Stimulated activated CD8-positive, alpha-beta memory T cell treated with anti-CD3 and anti-CD28 coated beads, Interleukin-12 subunit alpha, Interleukin-12 subunit beta, amount 100 ng/mL, for 1 hour (primary cell): Measurements from ENCODE around the gene CEP43.

Experiments used
- DNase-seq: peaks from one replicate; pipeline ENCODE4 v3.0.0-alpha.2; 2020; ENCODE audit warnings: low read depth

The CEP43 gene

DNA sequence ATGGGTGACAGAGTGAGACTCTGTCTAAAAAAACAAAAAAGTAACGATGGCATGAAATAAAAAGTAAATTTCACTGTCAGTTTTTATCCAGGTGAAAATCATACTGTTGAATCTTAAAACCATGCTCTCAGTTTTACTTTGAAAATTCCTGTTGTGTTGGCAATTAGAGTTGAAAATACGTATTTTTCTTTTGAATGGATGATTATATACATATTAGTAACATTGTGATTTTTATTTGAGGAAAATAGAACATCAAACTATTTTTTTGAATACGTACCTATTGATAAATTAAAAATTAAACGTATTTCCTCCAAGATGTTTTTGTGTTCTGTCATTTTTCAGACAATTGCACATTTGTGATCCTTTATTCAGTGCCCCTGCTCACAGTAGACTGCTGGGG, 14.7 kb downstream of the CEP43 start:
- DNase-seq = no peak

DNA sequence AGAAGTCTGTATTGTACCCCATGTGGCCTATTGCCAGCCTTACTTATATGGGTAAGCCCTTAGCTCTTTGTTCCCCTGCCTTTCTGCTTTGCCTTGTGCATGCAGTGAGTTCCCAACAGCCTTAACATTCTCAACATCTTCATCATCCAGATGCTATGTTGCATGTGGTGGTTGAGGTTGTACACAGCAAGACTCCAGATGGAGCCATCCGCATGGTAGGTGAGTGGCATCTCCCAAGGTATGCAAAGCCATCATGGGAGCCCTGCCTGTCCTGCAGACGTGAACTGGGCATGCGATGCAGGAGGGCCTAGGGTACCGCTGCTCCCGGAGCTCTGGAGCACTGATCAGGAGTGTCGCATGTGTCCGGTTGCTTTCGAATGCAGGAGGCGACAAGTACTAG, 16.1 kb downstream of the CEP43 start:
- no peak for DNase-seq

DNA sequence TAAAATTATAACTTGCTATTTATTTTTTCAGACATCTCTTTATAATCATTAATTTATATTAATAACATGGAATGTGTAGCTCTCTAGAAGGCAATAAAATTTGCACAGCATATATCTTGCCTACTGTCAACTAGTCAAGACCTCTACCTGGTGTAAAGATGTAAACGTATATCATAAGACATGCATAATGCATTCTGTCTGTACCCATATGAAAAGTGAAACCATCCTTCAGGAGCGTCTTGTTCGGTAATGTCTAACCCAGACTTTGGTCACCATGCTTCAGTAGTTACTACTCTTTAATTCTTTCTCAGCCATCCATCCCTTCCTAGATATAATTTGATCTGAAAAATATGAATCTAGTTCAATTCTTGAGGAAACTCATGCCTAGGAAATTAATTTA, 21.0 kb downstream of the CEP43 start:
- no peak for DNase-seq

DNA sequence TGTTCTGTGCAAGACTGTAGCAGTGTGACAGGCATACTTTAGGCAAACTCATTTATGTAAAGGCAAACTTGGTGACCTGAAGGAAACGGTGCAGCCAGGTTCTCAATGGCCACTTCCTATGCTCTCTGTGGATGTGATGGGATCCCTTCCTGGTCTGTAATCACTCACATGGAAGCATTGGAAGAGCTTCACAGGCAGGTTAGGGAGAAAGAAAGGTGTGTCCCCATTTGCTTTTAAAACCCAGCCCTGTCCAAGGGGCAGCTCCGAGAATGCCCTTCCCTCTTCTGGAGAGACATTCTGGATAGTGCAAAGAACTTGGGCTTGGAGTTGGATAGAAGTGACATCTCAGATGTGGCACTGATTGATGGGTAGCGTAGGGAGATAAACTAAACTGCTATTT, 28.1 kb downstream of the CEP43 start:
- no peak for DNase-seq

DNA sequence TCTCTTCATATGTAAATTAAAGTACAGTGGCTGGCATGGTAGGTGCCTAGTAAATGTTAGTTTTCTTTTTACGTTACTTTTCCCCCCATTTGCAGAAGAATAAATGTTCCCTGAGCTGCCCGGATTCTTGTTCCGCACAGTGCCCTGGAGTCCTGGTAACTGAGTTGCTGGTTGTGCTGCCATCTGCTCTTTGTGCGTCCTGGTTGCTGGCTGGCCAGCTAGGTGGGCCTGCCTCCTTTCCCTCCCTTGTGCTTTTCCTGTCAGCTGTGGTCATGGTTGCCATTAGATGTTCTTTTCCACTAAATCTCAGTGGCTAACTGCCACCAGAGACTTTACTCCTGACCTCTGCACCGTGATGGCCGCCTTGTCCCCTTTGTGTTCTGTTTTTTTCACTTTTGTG, 28.6 kb downstream of the CEP43 start:
- no peak for DNase-seq

DNA sequence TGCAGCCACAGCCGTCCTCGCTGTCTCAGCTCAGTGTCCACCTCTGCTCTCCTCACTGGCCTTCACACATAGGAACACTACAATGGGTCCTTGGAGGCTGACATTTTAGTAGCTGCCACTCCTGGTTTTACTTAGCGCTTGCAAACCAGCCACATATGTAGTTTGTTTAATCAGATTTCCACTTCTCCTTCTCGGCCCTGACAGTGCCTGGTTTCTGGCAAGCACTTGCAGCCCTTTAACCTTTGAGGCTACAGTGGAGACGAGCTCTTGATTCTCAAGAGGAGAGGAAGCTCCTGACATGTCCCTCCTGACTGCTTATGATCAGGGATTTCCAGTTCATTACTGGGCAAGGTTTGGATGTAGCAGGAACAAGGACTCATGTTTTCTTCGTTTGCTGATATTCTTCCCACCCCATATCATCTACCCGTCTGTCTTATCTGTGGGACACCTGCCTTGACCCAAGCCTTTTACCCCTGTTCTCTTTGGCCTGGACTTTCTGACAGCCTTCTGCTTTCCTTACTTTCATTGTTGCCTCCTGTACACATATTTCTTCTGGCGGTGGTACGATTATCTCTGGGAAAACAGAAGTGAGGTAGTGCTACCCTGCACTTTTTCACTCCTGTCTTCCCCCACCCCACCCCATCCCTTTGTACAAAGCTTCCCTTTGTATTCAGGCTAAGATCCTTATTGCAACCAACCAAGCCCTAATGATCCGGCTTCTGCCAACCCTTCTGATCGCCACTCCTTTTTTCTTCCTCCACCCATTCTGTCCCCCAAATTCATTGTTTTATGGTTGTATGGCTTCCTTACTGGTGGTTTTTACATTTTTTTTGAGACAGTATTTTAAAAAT, 31.2 kb downstream of the CEP43 start:
- no peak for DNase-seq

DNA sequence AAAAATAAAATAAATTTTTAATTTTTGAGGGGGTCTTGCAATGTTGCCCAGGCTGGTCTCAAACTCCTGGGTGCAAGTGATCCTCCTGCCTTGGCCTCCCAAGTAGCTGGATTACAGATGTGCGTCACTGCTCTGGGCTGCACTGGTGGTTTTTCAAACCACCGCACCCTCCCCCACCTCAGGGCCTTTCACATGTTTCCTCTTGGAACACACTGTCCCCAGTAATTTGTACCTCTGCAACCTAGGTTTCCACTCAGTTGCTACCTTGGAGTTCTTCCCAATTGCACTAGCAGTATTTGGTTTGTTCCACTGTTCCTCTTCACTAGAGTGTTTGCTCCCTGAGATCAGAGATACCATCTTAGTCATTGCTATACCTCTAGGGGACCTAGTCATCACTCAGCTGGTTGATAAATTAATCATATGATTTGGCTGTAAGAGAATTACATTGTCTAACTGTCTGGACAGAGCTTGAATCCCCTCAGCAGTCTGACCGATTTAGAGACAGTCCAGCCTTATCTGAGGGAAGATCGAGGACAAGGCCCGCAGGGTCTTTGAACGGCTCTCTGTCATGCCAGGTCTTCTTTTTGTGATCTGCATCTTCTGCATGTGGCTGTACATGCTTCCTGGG, 32.0 kb downstream of the CEP43 start:
- no peak for DNase-seq

DNA sequence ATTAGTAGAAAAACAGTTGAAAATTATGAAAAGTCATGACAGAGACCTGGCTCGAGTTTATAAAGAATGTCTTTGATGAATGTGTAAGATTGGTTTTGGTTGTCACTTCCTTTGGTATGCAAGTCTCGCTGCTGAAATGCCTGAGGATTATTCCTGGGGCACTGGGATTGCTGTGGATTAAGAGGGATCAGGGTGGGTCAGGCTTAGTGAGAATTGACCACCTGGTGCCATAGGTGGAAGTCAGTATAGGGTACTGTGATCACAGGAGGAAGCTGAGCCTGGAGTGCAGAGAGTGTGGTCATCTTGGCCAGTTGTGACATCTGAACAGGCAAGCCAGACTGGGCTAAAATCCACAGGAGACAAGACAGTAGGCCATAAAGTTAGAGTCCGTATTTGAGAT, 34.9 kb downstream of the CEP43 start:
- no peak for DNase-seq

DNA sequence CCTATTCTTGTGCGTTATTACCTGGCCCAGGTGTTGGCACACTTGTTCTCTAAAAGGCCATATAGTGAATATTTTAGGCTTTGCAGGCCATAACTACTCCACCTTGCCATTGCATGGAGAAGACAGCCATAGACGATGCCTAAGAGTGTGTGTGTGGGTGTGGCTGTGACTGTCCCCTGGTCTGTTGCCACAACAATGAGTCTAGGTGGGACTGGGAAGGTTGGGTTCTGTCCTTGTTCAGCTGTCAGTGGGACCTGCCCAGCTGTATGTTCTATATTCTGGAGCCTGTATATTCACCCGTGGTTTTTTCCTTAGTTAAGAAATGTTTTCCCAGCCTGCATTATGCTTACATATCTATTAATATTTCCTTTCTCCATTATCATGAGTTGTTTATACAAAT, 38.6 kb downstream of the CEP43 start:
- DNase-seq = no peak

DNA sequence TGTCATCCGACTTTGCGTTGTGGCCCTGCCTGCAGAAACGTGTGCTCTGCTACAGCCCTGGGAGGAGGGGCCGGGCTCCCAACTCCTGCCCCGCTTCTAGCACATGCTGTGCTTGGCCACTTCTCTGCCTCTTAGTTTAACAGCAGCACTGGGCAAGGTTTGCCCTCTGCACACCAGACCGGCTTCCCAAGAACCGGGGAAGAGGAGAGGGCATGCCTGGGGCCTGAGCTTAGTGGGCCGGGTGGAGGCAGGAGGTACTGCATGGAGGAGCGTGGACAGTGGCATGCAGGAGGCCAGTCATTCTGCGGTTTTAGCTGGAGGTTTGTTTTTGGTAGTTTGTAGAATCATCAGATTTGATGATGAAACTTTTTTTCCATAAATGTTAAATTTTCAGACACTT, 45.5 kb downstream of the CEP43 start:
- no peak for DNase-seq

DNA sequence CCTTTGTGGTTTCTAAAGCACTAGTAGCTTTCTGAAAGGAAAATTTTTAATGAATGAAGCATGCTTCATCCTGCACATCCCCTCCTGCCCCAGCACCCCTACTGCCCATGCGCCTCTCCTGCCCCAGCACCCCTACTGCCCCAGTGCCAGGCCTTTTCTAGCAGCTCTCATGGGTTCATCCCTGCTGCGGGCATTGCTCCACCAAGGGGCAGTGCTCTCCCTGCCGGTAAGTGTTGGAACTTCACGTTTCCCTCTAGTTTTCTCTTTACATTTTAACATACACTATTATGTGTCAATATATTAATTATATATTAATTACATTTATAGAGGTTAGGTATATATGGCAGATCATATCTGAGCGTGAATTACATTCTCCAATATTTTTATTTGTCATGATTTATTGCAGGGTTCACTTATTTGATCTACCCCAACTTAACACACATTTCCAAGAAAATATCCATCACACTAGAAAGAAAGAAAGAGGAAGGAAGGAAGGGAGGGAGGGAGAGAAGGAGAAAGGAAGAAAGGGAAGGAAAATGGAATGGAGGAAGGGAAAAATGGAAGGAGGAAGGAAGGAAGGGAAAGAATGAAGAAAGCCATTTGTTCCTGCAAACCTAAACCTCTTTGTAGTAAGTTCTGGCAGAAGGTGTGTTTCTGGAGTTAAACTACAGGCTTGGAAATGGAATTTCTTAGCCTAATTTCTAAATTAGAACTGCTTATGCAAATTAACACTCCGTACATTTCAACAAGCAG, 46.8 kb downstream of the CEP43 start:
- DNase-seq = no peak

DNA sequence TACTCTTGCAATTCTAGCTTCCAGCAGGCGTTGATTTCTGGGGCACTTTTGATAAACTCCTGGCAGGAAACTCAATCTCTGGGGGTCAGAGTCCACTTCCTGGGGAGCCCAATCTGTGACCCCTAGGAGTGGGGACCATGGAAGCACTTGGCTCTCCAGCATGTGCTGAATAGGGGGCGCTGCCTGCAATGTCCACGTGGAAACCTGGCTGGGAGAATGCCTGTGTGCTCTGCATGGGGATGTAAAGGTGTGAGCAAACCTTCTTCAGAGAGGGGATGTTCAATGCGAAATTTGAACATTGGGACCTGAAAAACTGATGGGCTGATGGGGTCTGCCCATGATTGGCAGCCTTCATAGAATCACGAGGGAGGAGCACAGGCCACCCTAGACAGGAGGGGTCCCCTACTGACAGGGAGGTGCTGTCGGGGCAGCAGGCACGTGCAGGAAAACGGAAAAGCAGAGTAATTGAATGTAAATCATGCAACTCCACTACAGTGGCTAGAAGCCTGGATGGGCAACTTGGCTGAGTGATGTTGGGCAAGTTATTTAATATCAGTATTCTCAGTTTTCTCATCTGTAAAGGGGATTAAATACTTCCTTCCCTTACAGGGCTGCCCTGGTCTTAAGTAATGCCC, 47.8 kb downstream of the CEP43 start:
- no peak for DNase-seq

DNA sequence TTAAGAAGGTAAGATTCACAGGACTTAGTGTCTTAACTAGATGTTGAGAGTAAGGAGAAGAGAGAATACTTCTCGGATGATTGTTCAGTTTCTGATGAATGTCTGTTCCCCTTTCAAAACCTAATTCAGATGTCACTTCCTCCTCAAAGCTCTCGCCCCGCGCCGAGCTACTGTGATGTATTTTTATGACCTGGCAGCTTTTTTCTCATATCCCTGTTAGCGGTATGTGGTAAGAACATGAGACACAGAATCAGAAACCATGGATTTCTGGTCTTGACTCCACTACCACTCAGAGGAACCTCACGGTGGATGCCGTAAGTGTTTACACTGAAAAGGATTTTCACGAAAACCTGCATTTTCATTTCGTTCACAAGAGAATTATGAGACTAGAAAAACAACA, 48.4 kb downstream of the CEP43 start:
- DNase-seq = no peak
